Astrocyte of the cerebellum (primary cell): Measurements from ENCODE around the gene PNKD.

ENCODE experiments used
- DNase-seq: peaks from one replicate; pipeline ENCODE4 v3.0.0-alpha.2; 2011; ENCODE audit warnings: low read depth
- H3K4me3 ChIP-seq: 2 replicates; pipeline ENCODE4 v1.5.1; 2011; ENCODE audit warnings: mild to moderate bottlenecking, low read depth, low read length, moderate library complexity
- CTCF ChIP-seq: IDR thresholded peaks from 2 replicates; pipeline ENCODE4 v1.5.1; 2012; ENCODE audit warnings: low read length, low read depth, moderate library complexity, mild to moderate bottlenecking; ENCODE audit errors: missing control alignments
- in situ Hi-C: cut with HindIII; loops from 2 replicates; pipeline ENCODE4 v1.10.0; 2017; ENCODE audit warnings: low sequenced_read_pairs

The PNKD gene

GRCh38 chr2:218395090-218395444, 124.7 kb downstream of the PNKD start:
- no peak for DNase-seq
- in situ Hi-C loops: no loop called here
- no peak overlapping the region for H3K4me3 ChIP-seq
- TF ChIP-seq CTCF: no peak

- in situ Hi-C loops: no loop called here
- no peak for TF ChIP-seq CTCF
- no peak for DNase-seq
- peak overlapping the region; percentile 64 for H3K4me3 ChIP-seq
Observed at GRCh38 chr2:218395456-218395825, 125.1 kb downstream of the PNKD start.

GRCh38 chr2:218395826-218396687, 125.7 kb downstream of the PNKD start:
- in situ Hi-C loops: no loop called here
- peak; percentile 79 for TF ChIP-seq CTCF
- DNase-seq: peak; percentile 94
- peak overlapping the region; percentile 64 for H3K4me3 ChIP-seq
